HCT116 (cell line): ENCODE results near the gene HIF1AN. TPM values are rescaled to one million over a fixed set of nuclear protein-coding genes. Genes with fewer than 3 reads are reported as not detected.

Experiments used
- ATAC-seq: fragments of 200-7000 bp; cut with Tn5 transposase; 2 replicates; pipeline ENCODE4 v1.9.1; 2020; ENCODE audit warnings: mild to moderate bottlenecking, moderate library complexity
- BruUV-seq: library from RNA; stranded (reverse); fragments of 400-500 nt; replicated peaks from 2 replicates; lab custom pipeline; 2021; lab: Mats Ljungman, UMichigan
- CTCF ChIA-PET: fragments of 300-600 bp; sonication (Branson Sonifier 250); formaldehyde crosslinking; loops from one replicate; lab custom pipeline; 2021; ENCODE audit warnings: antibody characterized with exemption; lab: Charles Lee
- POLR2A ChIA-PET: fragments of 300-600, 350-600 bp; sonication (Branson Sonifier 250); formaldehyde crosslinking; loops from one replicate; lab custom pipeline; 2021; ENCODE audit warnings: antibody characterized with exemption; lab: Charles Lee
- RAD21 ChIA-PET, 2 experiments: fragments of 300-600 bp; sonication (Branson Sonifier 250); formaldehyde crosslinking; loops; one replicate each; lab custom pipeline; 2023; ENCODE audit warnings: low total read pairs in 2 of 2; ENCODE audit not compliant: uncharacterized antibody in 2 of 2, unreplicated experiment in 2 of 2, low non-redundant PET in 1 of 2; lab: Charles Lee
- DNase-seq: peaks from one replicate; pipeline ENCODE4 v3.0.0-alpha.2; 2010; ENCODE audit warnings: low read depth, low spot score
- H2AFZ ChIP-seq: fragments of 200-600 bp; shearing (Covaris generic), sonication (generic); 2 replicates; pipeline ENCODE4 v1.6.1; 2017; ENCODE audit warnings: low read depth, mixed run types, mixed read lengths, antibody characterized with exemption, low read length; ENCODE audit not compliant: poor library complexity, severe bottlenecking
- H3K27ac ChIP-seq: 2 replicates; pipeline ENCODE4 v1.5.1; 2012; ENCODE audit warnings: low read depth, low read length
- H3K27me3 ChIP-seq: fragments of 200-600 bp; sonication (generic); 2 replicates; pipeline ENCODE4 v1.6.1; 2016; ENCODE audit warnings: mixed run types, low read length, mixed read lengths; ENCODE audit not compliant: insufficient read depth
- H3K36me3 ChIP-seq, 2 experiments: fragments of 200-500 bp in 1 of 2; fragments of 200-600 bp in 1 of 2; sonication (Bioruptor generic) in 1 of 2; sonication (generic) in 1 of 2; 2 replicates each; pipeline versions ENCODE4 v1.5.1 to v1.6.1; 2014 to 2016; ENCODE audit warnings: low read length in 2 of 2, inconsistent platforms in 1 of 2, mixed read lengths in 1 of 2, mixed run types in 1 of 2; ENCODE audit not compliant: insufficient read depth in 2 of 2, control insufficient read depth in 1 of 2
- H3K4me1 ChIP-seq, 2 experiments: fragments of 200-600 bp in 1 of 2; sonication (generic) in 1 of 2; 2 replicates each; pipeline versions ENCODE4 v1.5.1 to v1.6.1; 2012 to 2017; ENCODE audit warnings: low read length in 2 of 2, inconsistent platforms in 1 of 2, mild to moderate bottlenecking in 1 of 2, mixed read lengths in 1 of 2, mixed run types in 1 of 2, moderate library complexity in 1 of 2; ENCODE audit not compliant: insufficient read depth in 2 of 2, control insufficient read depth in 1 of 2
- H3K4me2 ChIP-seq: fragments of 200-600 bp; sonication (generic); 2 replicates; pipeline ENCODE4 v1.6.1; 2017; ENCODE audit warnings: mixed run types, low read length, mixed read lengths
- H3K4me3 ChIP-seq, 2 experiments: fragments of 200-600 bp in 1 of 2; sonication (generic) in 1 of 2; replicated peaks in 1 of 2; 2 replicates each; pipeline ENCODE4 v1.5.1; 2011 to 2016; ENCODE audit warnings: low read length in 2 of 2, control low read depth in 1 of 2, low read depth in 1 of 2, mild to moderate bottlenecking in 1 of 2, mixed read lengths in 1 of 2, mixed run types in 1 of 2
- H3K79me2 ChIP-seq: fragments of 200-600 bp; sonication (generic); 2 replicates; pipeline ENCODE4 v1.6.1; 2017; ENCODE audit warnings: mild to moderate bottlenecking, mixed run types, low read length, moderate library complexity, mixed read lengths; ENCODE audit not compliant: insufficient read depth
- H3K9ac ChIP-seq: fragments of 200-600 bp; sonication (generic); 2 replicates; pipeline ENCODE4 v1.6.1; 2016; ENCODE audit warnings: low read length, mixed read lengths
- H3K9me2 ChIP-seq: fragments of 200-600 bp; sonication (generic), shearing (Covaris generic); 2 replicates; pipeline ENCODE4 v1.6.1; 2017; ENCODE audit warnings: mixed run types, mild to moderate bottlenecking, moderate library complexity; ENCODE audit not compliant: insufficient read depth
- H3K9me3 ChIP-seq, 2 experiments: fragments of 200-500 bp in 1 of 2; fragments of 200-600 bp in 1 of 2; sonication (Bioruptor generic) in 1 of 2; sonication (generic) in 1 of 2; 2 replicates each; pipeline ENCODE4 v1.6.1; 2014 to 2017; ENCODE audit warnings: low read length in 2 of 2, mixed read lengths in 2 of 2, inconsistent platforms in 1 of 2, low read depth in 1 of 2, mild to moderate bottlenecking in 1 of 2, mixed run types in 1 of 2, moderate library complexity in 1 of 2; ENCODE audit not compliant: control insufficient read depth in 1 of 2, insufficient read depth in 1 of 2
- H4K20me1 ChIP-seq: fragments of 200-600 bp; sonication (generic), shearing (Covaris generic); 2 replicates; pipeline ENCODE4 v1.6.1; 2017; ENCODE audit warnings: mixed run types, mild to moderate bottlenecking, moderate library complexity; ENCODE audit not compliant: insufficient read depth
- ATF3 ChIP-seq: IDR thresholded peaks from 2 replicates; pipeline ENCODE4 v1.6.1; 2012
- CEBPB ChIP-seq: IDR thresholded peaks from 2 replicates; pipeline ENCODE4 v1.6.1; 2012; ENCODE audit warnings: low read depth
- CTCF ChIP-seq, 3 experiments: fragments of 200-600 bp in 1 of 3; sonication (generic) in 1 of 3; IDR thresholded peaks in 2 of 3; conservative IDR thresholded peaks in 1 of 3; 2 replicates each; pipeline ENCODE4 v1.5.1; 2012 to 2017; ENCODE audit warnings: low read depth in 2 of 3, low read length in 2 of 3, antibody characterized with exemption in 1 of 3, borderline replicate concordance in 1 of 3, control low read depth in 1 of 3, mild to moderate bottlenecking in 1 of 3, mixed read lengths in 1 of 3, mixed run types in 1 of 3, moderate library complexity in 1 of 3; ENCODE audit not compliant: insufficient read depth in 1 of 3
- EGR1 ChIP-seq: IDR thresholded peaks from 2 replicates; pipeline ENCODE4 v1.6.1; 2012; ENCODE audit warnings: low read depth
- ELF1 ChIP-seq: IDR thresholded peaks from 2 replicates; pipeline ENCODE4 v1.6.1; 2012; ENCODE audit warnings: low read depth, borderline replicate concordance
- EZH2 ChIP-seq: fragments of 200-600 bp; sonication (generic); IDR thresholded peaks from 2 replicates; pipeline ENCODE4 v1.6.1; 2017; ENCODE audit warnings: antibody characterized with exemption, mixed run types
- EZH2phosphoT487 ChIP-seq: fragments of 200-600 bp; IDR thresholded peaks from 2 replicates; pipeline ENCODE4 v1.6.1; 2018; ENCODE audit warnings: antibody characterized with exemption, borderline replicate concordance
- FOSL1 ChIP-seq: IDR thresholded peaks from 2 replicates; pipeline ENCODE4 v1.6.1; 2012; ENCODE audit warnings: low read depth
- JUND ChIP-seq: IDR thresholded peaks from 2 replicates; pipeline ENCODE4 v1.6.1; 2012
- MAX ChIP-seq: IDR thresholded peaks from 2 replicates; pipeline ENCODE4 v1.6.1; 2012
- POLR2A ChIP-seq: IDR thresholded peaks from 2 replicates; pipeline ENCODE4 v1.7.0; 2011; ENCODE audit warnings: borderline replicate concordance; ENCODE audit not compliant: insufficient read depth, insufficient read length; ENCODE audit errors: extremely low read depth
- POLR2AphosphoS5 ChIP-seq: IDR thresholded peaks from 2 replicates; pipeline ENCODE4 v1.6.1; 2011; ENCODE audit warnings: mild to moderate bottlenecking, low read depth, low read length, moderate library complexity
- RAD21 ChIP-seq: IDR thresholded peaks from 2 replicates; pipeline ENCODE4 v1.6.1; 2012; ENCODE audit warnings: low read depth, mild to moderate bottlenecking
- REST ChIP-seq: IDR thresholded peaks from 2 replicates; pipeline ENCODE4 v1.6.1; 2012; ENCODE audit warnings: low read depth
- SIN3A ChIP-seq: IDR thresholded peaks from 2 replicates; pipeline ENCODE4 v1.6.1; 2012; ENCODE audit warnings: low read depth
- SRF ChIP-seq: IDR thresholded peaks from 2 replicates; pipeline ENCODE4 v1.6.1; 2012; ENCODE audit warnings: low read depth
- TCF7L2 ChIP-seq: IDR thresholded peaks from 2 replicates; pipeline ENCODE4 v1.7.0; 2011; ENCODE audit warnings: borderline replicate concordance, inconsistent platforms; ENCODE audit not compliant: insufficient read depth, insufficient read length; ENCODE audit errors: extremely low read depth
- YY1 ChIP-seq: IDR thresholded peaks from 2 replicates; pipeline ENCODE4 v1.6.1; 2011; ENCODE audit warnings: low read length, low read depth, moderate library complexity, mild to moderate bottlenecking; ENCODE audit not compliant: insufficient replicate concordance; ENCODE audit errors: extremely low read depth
- ZBTB33 ChIP-seq: IDR thresholded peaks from 2 replicates; pipeline ENCODE4 v1.6.1; 2011; ENCODE audit warnings: mild to moderate bottlenecking, low read length, moderate library complexity; ENCODE audit not compliant: insufficient replicate concordance; ENCODE audit errors: extremely low read depth
- ZFX ChIP-seq: fragments of 450-650 bp; IDR thresholded peaks from 2 replicates; pipeline ENCODE4 v1.6.1; 2017
- intact Hi-C: fragments of 100-400 bp; cut with micrococcal nuclease; formaldehyde crosslinking; loops from 2 replicates; pipeline ENCODE4 v1.10.0; 2022
- total RNA-seq: library from RNA; stranded (reverse); gene quantifications from one replicate; pipeline ENCODE4 v1.2.1, GENCODE V29; 2021; ENCODE audit not compliant: unreplicated experiment

Gene HIF1AN
- total RNA-seq, 1 experiment from 2014 or later: 67.2 TPM

GRCh38 chr10:100534726-100535125 lies 1.0 kb upstream of the HIF1AN start:
- ATAC-seq (no peak), DNase-seq (no peak)
- Histone ChIP-seq H3K4me2 (peak overlapping the region; percentile 86; the same call in 1 of the 2 replicates), H3K4me3 (no peak overlapping the region), H3K9ac (no peak overlapping the region), H3K36me3 (peaks cover 17 to 21% of the 10 kb centered on the region in 2 experiments), H3K9me3 (no peaks in the 10 kb centered on the region), H4K20me1 (no peaks in the 10 kb centered on the region), H3K4me1 (peaks cover 10 to 26% of the 10 kb centered on the region in 2 experiments), H3K27ac (no peak overlapping the region), H2AFZ (peak overlapping the region; percentile 99), H3K27me3 (no peaks in the 10 kb centered on the region), H3K9me2 (no peaks in the 10 kb centered on the region), H3K79me2 (peaks cover 45% of the 10 kb centered on the region)
- BruUV-seq: no TSS peak
- TF ChIP-seq ATF3: no peak
- TF ChIP-seq POLR2AphosphoS5: no peak
- no peak for TF ChIP-seq EZH2
- TF ChIP-seq JUND: no peak
- no peak for TF ChIP-seq CTCF (IDR thresholded peaks at IDR 0.05 in 2 of 3, conservative IDR thresholded peaks at IDR 0.05 in 1 of 3; ENCODE audit: borderline replicate concordance in 1 of 3, insufficient read depth in 1 of 3, low read depth in 2 of 3, low read length in 2 of 3)
- no peak for TF ChIP-seq ZFX
- no peak for TF ChIP-seq ZBTB33
- TF ChIP-seq EGR1: no peak
- no peak for TF ChIP-seq REST
- TF ChIP-seq SRF: no peak
- no peak for TF ChIP-seq POLR2A
- TF ChIP-seq TCF7L2: no peak
- no peak for TF ChIP-seq RAD21
- TF ChIP-seq ELF1: no peak
- no peak for TF ChIP-seq FOSL1
- TF ChIP-seq CEBPB: no peak
- TF ChIP-seq MAX: no peak
- TF ChIP-seq EZH2phosphoT487: no peak
- no peak for TF ChIP-seq YY1
- TF ChIP-seq SIN3A: no peak
- POLR2A ChIA-PET: interaction anchor here (1.0 to 1.5 kb wide), 2 partner anchors 53 to 209 kb away, joined by 3 read pairs; no protein-coding TSS in a partner anchor
- CTCF ChIA-PET: interaction anchor here (1.1 to 4.1 kb wide), 10 partner anchors 16 to 689 kb away, joined by 3 to 36 read pairs (median 7); partner anchors contain the start of gene SEC31B
- RAD21 ChIA-PET: no interaction called here
- intact Hi-C loops: no loop called here
